Anterior cingulate cortex (tissue), 58 donors: ENCODE data around the gene SOX6.
"Not testable (repeated sequence)": the region's sequence is repeated elsewhere in the genome, so short reads cannot be mapped to it uniquely, and the experiment has no call there.

Experiments
- DNase-seq, 58 donors: peaks; one replicate each; lab custom pipeline; 2025; lab: John Stamatoyannopoulos, UW

SOX6 gene

GRCh38 chr11:16356057-16356760 is at the start of gene SOX6:
Gene SOX6 (minus strand): TSS chr11:16356546. CDS start chr11:16341248, 15,298 bp downstream.
- peak in 7 of 58 donors; percentile 1 to 33 (median 9) for DNase-seq

DNA sequence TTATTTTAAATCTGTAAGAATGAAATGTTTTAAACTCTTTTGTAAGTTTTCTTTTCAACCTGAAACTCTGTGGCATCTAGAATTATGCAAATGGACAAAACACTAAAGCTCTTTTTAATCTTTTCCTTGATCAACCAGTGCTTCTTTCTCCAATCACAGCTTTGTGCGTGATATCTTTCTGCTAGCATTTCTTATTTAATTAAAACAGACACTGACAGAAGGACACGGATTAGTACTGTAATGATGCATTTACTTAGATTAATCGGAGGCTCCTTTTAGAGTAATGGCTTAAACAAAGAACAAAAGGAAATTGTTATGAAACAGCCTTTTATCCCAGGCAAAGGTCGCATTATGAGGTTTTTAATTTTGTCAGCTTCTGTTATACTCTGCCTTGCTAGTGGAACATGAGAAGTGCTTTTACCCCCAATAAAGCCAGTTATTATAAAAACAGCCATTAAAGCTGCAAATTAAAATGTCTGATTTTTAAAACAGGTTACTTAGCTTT is 48.5 kb upstream of the SOX6 start:
- DNase-seq = no peak

DNA sequence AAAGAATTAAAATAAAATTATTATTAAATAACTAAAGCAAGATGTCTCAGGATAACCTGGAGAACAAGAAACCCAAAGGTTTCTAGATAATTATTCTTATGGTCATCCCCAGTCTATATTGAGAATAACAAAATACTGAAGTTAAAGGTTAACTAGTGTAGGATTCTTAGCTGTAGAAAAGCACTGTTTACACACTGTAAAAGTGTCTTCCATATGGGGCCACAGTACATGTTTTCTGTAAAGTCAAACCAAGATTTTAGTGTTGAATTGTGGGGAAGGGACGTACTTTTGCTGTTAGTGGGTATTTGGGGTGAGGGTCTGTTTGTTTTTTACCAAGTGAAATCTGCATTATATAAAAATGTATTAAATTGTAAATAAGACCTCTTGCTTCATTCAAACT is 47.5 kb upstream of the SOX6 start:
- no peak for DNase-seq

DNA sequence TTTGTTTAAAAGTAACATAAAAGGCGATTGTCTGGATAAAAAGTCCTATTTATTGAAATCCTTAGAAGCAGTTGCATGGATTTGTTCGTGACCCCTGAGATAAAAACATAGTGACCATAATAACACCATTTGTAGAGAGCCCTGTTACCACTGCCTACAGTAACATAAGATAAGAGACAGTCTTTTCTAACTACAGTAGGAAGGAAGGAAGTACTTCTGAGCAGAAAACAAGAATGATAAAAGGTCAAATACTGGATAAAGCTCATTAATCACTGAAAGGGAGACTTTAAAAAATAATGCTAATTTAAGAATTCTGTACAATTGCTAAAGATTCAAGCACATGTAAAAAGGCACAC is 47.1 kb upstream of the SOX6 start:
- DNase-seq = no peak

- DNase-seq = peak in 18 of 58 donors; percentile 1 to 77 (median 19)
These were observed 46.5 kb upstream of the SOX6 start for GRCh38 chr11:16402654-16403447.

DNA sequence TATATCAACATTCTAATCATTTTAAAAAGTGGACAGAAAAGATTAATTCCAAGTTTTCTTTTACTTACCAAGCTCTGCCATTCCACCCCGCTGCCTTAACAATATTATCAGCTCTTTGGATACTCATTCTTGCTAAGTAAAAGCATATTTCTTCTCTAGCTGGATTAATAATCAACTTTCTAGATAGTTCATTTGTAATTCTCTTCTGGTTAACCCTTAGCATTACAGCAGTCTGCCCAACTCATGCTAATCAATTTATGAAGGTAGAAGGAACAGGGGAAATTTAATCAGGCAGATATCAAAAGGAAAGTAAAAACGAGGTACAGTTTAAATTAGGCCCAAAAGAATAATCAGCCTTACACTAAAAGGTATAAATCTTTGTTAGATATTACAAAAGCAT is 41.0 kb upstream of the SOX6 start:
- no peak for DNase-seq

GRCh38 chr11:16395601-16396000 is 39.3 kb upstream of the SOX6 start:
- no peak for DNase-seq

DNA sequence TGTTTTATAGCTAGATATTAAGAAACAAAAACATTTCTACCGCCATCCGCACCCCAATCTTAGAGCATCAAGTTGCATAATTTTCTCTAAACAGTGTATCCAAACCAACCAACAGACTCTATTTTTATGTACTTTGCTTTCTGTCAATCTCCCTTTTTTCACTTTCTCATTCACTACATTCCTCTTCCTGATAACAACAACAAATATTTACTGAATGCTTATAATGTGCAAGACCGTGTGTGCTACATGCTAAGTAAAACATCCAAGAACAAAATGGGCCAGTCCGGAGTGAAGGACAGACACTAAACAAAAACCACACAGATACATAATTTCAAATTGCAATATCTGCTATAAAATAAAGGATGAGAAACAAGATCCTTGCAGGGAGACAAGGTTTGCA is 38.6 kb upstream of the SOX6 start:
- DNase-seq = no peak

GRCh38 chr11:16393340-16393739 is 37.0 kb upstream of the SOX6 start:
- no peak for DNase-seq

DNA sequence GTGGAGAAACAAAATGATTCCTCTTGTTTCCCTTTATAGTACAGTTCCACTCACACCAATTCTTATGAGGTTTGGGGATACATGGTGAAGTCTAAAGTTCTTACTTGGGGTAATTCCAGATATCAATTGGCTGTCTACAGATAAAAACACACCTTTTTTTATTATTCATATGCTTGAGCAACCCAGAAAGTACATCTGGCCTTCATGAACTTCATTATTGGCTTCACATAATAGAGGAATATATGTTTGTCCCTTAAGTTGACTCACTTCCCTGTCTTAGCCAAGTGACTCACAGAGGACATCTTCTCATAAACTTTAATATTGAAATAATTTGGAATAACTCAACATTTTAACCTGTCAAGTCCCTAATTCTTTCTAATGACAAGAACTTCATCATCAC is 36.3 kb upstream of the SOX6 start:
- DNase-seq = no peak

GRCh38 chr11:16390826-16391225 is 34.5 kb upstream of the SOX6 start:
- DNase-seq = not testable (repeated sequence)

GRCh38 chr11:16385099-16385498 is 28.8 kb upstream of the SOX6 start:
- DNase-seq = no peak

- no peak for DNase-seq
These were observed 26.5 kb upstream of the SOX6 start for GRCh38 chr11:16382638-16383380.

GRCh38 chr11:16382186-16382585 is 25.8 kb upstream of the SOX6 start:
- DNase-seq = no peak

- DNase-seq = no peak
These were observed 24.7 kb upstream of the SOX6 start for GRCh38 chr11:16380941-16381568.

- no peak for DNase-seq
These were observed 22.6 kb upstream of the SOX6 start for GRCh38 chr11:16378906-16379305.

- DNase-seq = no peak
These were observed 21.4 kb upstream of the SOX6 start for GRCh38 chr11:16377746-16378145.

DNA sequence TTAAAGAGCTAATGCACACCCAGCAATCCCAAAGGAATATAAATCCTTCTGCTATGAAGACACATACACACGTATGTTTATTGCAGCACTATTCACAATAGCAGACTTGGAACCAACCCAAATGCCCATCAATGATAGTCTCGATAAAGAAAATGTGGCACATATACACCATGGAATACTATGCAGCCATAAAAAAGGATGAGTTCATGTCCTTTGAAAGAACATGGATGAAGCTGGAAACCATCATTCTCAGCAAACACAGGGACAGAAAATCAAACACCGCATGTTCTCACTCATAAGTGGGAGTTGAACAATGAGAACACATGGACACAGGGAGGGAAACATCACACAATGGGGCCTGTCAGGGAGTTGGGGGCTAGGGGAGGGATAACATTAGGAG is 19.3 kb upstream of the SOX6 start:
- DNase-seq = not testable (repeated sequence)

DNA sequence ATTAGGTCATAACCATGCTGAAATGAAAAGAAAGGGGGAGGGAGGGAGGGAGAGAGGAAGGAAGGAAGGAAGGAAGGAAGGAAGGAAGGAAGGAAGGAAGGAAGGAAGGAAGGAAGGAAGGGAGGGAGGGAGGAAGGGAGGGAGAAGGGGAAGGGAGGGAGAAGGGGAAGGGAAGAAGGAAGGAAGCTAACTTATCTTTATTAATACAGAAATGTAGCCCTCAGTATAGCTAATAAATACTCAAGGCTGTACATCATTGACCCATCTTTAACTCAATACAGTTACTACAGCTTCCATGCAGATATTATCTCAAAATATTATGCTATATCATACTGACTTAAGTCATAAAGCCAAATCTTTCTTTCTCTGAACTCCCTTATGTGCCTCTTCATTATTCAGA is 17.4 kb upstream of the SOX6 start:
- DNase-seq = no peak

DNA sequence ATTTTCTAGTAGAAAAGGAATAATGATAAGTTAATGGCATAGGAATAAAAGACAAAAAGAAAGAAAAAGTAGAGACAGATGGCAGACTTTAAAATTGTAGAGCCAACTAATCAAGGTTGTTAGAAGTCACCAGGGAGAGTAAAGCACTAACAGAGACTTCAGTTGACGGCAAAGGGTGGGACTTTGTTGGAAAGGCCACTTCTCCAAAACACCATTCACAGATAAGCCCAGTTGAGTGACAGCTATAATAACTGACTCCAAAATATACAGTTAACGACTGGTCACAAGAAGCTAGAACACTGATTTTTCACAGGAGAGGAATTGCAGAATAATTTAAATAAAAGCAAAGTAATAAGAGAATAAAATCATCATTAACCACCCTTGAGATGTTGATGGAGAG is 16.0 kb upstream of the SOX6 start:
- DNase-seq = no peak

GRCh38 chr11:16367252-16367651 is 10.9 kb upstream of the SOX6 start:
- DNase-seq = no peak
